PC-9 (cell line): ENCODE results near the gene ICE2.

Experiments used
- CTCF ChIP-seq: fragments of 200-600 bp; sonication (generic); conservative IDR thresholded peaks from 2 replicates; pipeline ENCODE4 v1.6.1; 2017; ENCODE audit warnings: mixed run types, antibody characterized with exemption, mild to moderate bottlenecking, moderate library complexity
- EZH2 ChIP-seq: fragments of 200-600 bp; sonication (generic); IDR thresholded peaks from 2 replicates; pipeline ENCODE4 v1.8.0; 2017; ENCODE audit warnings: antibody characterized with exemption, low read depth

- TF ChIP-seq CTCF (no peak), EZH2 (no peak)
Measured at GRCh38 chr15:60394689-60395097, 84.2 kb downstream of the ICE2 start.
